Mesothelial cell of epicardium (in vitro differentiated cells): Measurements from ENCODE around the gene FHIT. TPM values are rescaled to one million over a fixed set of nuclear protein-coding genes. Genes with fewer than 3 reads are reported as not detected.
A peak's percentile ranks its signal among the peaks of the same experiment; 100 is the strongest.
"Not testable (repeated sequence)": the region's sequence is repeated elsewhere in the genome, so short reads cannot be mapped to it uniquely, and the experiment has no call there.

Source experiments
- DNase-seq, 2 experiments: peaks; one replicate each; pipeline ENCODE4 v3.0.0; 2021; ENCODE audit warnings: low spot score in 2 of 2; ENCODE audit not compliant: unreplicated experiment in 2 of 2
- H3K27ac Mint-ChIP-seq: 2 replicates; pipeline ENCODE4 v1.8.0; 2021; ENCODE audit warnings: mixed read lengths
- H3K27me3 Mint-ChIP-seq: 2 replicates; pipeline ENCODE4 v1.8.0; 2021; ENCODE audit warnings: low read depth, mixed read lengths
- H3K36me3 Mint-ChIP-seq: 2 replicates; pipeline ENCODE4 v1.8.0; 2021; ENCODE audit warnings: mixed read lengths
- H3K4me1 Mint-ChIP-seq: 2 replicates; pipeline ENCODE4 v1.8.0; 2021; ENCODE audit warnings: mixed read lengths
- H3K4me3 Mint-ChIP-seq: 2 replicates; pipeline ENCODE4 v1.8.0; 2021; ENCODE audit warnings: mild to moderate bottlenecking, moderate library complexity, mixed read lengths
- H3K9me3 Mint-ChIP-seq: 2 replicates; pipeline ENCODE4 v1.8.0; 2021; ENCODE audit warnings: mixed read lengths
- CTCF ChIP-seq: fragments of 200-600 bp; sonication (generic); IDR thresholded peaks from one replicate; pipeline ENCODE4 v1.5.0; 2021; ENCODE audit warnings: antibody characterized with exemption; ENCODE audit not compliant: unreplicated experiment
- total RNA-seq: library from RNA; stranded (reverse); gene quantifications from 3 replicates; pipeline ENCODE4 v1.2.1, GENCODE V29; 2021

Gene FHIT
- total RNA-seq, 1 donor from 2014 or later = 10.7 TPM

DNA sequence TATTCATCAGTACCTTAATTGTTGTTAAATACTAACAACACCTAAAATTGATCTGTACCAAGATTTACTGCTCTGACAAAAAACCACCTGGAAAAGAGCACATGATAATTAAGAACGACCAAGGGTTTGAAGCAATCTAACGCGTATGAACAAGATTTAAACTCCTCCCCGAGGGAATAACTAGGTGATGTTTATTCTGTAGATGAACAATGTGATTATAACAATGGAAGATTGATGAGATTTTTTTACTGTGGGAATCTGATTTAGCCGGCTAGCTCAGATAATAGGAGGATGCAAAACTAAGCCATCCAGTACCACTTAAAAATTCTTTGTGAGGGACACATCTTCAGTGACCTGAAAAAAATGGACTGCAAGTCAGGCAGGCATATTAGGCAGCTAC, 222.1 kb downstream of the FHIT start:
- Mint-ChIP-seq H3K9me3 (peaks cover 8% of the 10 kb centered on the region), H3K27me3 (no peaks in the 10 kb centered on the region), H3K4me1 (peaks cover 8% of the 10 kb centered on the region), H3K27ac (no peak overlapping the region), H3K4me3 (no peak overlapping the region), H3K36me3 (no peaks in the 10 kb centered on the region)
- no peak for DNase-seq
- no peak for TF ChIP-seq CTCF

DNA sequence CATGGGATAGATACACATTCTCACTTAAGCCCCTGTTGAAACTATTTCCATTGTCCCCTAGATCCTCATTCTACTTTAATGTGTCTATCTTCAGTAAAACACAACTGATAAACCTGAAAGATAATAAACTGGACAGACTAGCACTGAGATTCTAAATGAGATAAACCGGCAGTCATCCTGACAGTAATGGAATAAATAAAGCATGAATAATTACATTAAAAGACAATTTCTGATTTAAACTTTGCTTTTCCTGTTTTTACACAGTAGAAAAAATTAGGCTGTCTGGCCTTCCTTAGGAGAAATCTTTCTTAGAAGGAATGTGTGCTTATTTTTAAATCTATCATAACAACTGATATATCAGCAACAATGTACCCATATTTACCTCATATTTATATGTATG, 232.4 kb downstream of the FHIT start:
- H3K4me3 Mint-ChIP-seq = no peak overlapping the region
- H3K9me3 Mint-ChIP-seq = peaks cover 35% of the 10 kb centered on the region

GRCh38 chr3:61017028-61017427, 234.2 kb downstream of the FHIT start:
- Mint-ChIP-seq H3K36me3 (peaks cover 17% of the 10 kb centered on the region), H3K9me3 (peaks cover 22% of the 10 kb centered on the region), H3K4me1 (peaks cover 11% of the 10 kb centered on the region)
- H3K27me3 Mint-ChIP-seq, DNase-seq, H3K27ac Mint-ChIP-seq, H3K4me3 Mint-ChIP-seq: not testable (repeated sequence)

More for the DNA sequence above, 232.4 kb downstream of the FHIT start:
- no peak for DNase-seq
- peaks cover 11% of the 10 kb centered on the region for H3K4me1 Mint-ChIP-seq
- no peak for TF ChIP-seq CTCF
- H3K36me3 Mint-ChIP-seq = peaks cover 18% of the 10 kb centered on the region
- no peaks in the 10 kb centered on the region for H3K27me3 Mint-ChIP-seq
- H3K27ac Mint-ChIP-seq = no peak overlapping the region

DNA sequence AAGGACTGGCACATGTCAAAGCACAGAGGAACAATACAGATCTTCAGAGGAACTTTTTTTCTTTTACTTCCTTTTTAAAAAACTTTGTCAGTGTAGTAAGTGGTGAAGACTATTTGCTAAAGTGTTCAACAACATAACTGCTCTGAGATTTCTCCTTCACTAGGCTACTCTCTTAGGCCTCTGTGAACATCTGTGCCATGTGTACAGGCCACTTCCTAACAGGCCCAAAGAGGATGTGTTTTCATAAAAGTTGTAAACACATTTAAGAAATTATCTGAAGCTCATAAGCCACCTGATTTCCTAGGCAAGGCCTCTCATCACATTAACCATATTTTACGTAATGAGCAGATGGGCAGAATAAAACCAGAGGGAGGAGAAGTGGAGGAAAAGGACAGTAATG, 235.4 kb downstream of the FHIT start:
- Mint-ChIP-seq H3K27me3 (no peaks in the 10 kb centered on the region), H3K27ac (no peak overlapping the region), H3K4me3 (no peak overlapping the region), H3K9me3 (peaks cover 13% of the 10 kb centered on the region), H3K4me1 (peaks cover 11% of the 10 kb centered on the region), H3K36me3 (peaks cover 9% of the 10 kb centered on the region)
- DNase-seq = no peak
- no peak for TF ChIP-seq CTCF

GRCh38 chr3:61015408-61015807, 235.8 kb downstream of the FHIT start:
- Mint-ChIP-seq H3K36me3 (peaks cover 4% of the 10 kb centered on the region), H3K4me1 (peaks cover 11% of the 10 kb centered on the region), H3K27me3 (no peaks in the 10 kb centered on the region), H3K27ac (peak overlapping the region; percentile 27), H3K9me3 (peaks cover 8% of the 10 kb centered on the region), H3K4me3 (no peak overlapping the region)
- TF ChIP-seq CTCF = no peak
- no peak for DNase-seq

- Mint-ChIP-seq H3K36me3 (no peaks in the 10 kb centered on the region), H3K27me3 (no peaks in the 10 kb centered on the region), H3K27ac (no peak overlapping the region), H3K4me1 (no peaks in the 10 kb centered on the region), H3K9me3 (no peaks in the 10 kb centered on the region), H3K4me3 (no peak overlapping the region)
- TF ChIP-seq CTCF = no peak
- no peak for DNase-seq
Measured at GRCh38 chr3:61008998-61009380, 242.3 kb downstream of the FHIT start.
